DMS79 treated with DMSO at 0.1 percent for 48 hours (cell line): ENCODE results near the gene RPTOR.
"Not testable (repeated sequence)": the region's sequence is repeated elsewhere in the genome, so short reads cannot be mapped to it uniquely, and the experiment has no call there.

ENCODE experiments used
- DNase-seq: peaks from one replicate; lab custom pipeline; 2025; lab: John Stamatoyannopoulos, UW

The RPTOR gene, protein sequence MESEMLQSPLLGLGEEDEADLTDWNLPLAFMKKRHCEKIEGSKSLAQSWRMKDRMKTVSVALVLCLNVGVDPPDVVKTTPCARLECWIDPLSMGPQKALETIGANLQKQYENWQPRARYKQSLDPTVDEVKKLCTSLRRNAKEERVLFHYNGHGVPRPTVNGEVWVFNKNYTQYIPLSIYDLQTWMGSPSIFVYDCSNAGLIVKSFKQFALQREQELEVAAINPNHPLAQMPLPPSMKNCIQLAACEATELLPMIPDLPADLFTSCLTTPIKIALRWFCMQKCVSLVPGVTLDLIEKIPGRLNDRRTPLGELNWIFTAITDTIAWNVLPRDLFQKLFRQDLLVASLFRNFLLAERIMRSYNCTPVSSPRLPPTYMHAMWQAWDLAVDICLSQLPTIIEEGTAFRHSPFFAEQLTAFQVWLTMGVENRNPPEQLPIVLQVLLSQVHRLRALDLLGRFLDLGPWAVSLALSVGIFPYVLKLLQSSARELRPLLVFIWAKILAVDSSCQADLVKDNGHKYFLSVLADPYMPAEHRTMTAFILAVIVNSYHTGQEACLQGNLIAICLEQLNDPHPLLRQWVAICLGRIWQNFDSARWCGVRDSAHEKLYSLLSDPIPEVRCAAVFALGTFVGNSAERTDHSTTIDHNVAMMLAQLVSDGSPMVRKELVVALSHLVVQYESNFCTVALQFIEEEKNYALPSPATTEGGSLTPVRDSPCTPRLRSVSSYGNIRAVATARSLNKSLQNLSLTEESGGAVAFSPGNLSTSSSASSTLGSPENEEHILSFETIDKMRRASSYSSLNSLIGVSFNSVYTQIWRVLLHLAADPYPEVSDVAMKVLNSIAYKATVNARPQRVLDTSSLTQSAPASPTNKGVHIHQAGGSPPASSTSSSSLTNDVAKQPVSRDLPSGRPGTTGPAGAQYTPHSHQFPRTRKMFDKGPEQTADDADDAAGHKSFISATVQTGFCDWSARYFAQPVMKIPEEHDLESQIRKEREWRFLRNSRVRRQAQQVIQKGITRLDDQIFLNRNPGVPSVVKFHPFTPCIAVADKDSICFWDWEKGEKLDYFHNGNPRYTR (N-terminal part only)

DNA sequence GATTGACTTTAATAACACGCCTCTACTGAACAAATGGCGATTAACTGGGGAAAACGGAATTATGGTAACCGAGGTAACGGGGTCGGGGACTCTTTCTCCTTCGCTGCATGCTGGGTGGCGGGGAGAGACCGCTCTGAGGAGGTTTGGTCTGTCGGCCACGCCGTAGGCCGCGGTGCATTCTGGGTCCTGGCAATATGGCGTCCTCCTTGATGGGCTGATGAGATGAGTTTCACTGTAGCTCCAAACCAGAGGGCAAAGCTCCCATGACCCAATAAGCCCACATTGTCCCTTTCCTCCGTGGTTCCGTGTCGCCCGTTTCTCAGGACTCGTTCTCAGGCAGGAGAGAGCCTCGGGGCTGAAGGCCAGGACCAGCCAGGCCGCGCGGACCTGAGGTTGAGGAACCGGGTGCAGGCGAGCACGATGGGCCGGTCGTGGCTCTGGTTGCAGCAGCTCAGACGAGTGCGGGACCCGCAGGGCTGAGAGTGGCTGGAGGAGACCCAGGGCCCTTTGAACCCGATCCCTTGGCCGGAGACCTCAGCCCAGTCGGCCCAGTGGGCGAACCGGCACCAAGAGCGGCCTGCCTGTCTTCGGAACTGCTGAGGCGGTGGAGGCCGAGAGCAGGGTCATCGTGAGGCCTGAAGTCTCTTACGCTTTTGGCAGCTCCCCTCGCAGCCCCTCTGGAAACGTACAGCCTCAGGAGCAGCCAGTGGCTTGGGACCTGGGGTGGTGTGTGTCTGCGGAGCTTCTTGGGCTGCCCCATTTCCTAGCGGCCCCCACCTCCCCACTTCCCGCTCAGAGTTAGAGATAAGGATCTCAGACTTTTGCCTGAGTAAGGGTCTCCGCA lies at the start of gene RPTOR:
Gene RPTOR, plus strand, starts transcription at position 184 of the 844 bp plus-strand sequence. CDS start 792 bp downstream, outside the sequence.
- peak; percentile 45 for DNase-seq

DNA sequence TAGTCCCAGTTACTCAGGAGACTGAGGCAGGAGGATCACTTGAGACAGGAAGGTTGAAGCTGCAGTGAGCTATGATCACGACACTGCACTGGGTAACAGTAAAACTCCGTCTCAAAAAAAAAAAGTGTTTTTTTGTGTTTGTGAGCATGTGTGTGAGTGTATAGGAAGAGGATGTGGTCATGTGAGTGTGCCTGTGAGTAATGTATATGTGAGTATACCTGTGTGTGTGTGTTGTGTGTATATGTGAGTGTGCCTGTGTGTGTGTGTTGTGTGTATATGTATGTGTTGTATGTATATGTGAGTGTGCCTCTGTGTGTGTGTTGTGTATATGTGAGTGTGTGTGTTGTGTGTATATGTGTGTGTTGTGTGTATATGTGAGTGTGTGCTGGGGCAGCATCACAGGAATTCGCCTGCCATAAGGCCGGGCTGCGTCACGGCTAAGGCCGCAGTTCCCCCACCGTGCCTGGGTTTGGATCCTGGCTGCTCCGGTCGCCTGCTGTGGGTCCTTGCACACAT lies 46.9 kb upstream of the RPTOR start:
- no peak for DNase-seq

DNA sequence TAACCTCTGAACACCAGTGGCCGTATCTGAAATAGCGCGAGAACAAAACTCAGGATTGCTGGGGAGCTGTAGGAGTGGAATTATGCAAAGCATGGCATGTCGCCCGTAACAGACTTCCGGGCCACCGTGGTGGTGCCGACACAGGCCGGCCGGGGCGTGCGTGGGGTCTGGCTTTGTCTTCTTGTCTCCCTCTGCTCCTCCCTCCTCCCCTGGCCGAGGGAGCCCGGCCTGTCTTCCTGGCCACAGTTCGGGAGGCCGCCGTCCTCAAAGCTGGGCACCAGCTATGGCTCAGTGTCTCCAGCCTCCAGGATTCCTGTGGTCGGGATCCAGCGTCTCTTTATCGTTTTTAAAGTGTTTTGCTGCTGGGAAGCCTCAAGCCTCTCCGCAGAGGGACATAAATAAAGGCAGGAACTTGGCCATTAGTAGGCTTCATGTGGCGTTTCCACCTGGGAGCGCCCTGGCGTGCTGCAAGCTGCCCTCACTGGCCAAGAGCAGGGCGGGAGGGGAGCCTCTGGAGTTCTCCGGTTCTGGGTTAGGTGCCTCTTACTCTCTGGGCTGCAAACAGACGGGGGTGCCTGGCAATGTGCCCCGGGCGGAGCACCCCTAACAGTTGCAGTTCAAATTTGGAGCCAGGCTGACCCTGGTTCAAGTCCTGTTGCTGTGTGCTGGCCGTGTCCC lies 46.3 kb upstream of the RPTOR start:
- no peak for DNase-seq

DNA sequence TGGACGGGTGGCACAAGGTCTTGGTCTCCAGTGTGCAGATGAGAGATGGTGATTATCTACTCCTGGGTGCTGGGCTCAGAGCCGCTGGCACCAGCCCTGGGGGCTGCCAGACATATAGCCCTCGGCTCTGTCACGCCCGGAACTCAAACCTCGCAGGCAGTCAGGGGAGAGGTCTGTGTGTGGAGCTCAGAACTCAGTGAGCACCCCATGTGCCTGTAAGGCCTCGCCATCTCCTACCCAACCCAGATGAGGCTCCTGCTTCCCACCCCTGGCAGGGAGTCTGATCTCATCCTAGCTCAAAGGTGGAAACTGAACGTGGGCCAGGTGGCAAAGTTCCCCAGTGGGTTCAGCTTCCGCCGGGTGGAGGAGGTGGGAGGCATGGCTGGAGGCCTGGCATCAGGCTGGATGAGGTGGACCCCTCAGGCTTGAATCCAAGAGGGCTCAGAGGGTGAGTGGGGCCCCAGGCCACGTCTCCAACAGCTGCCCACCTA lies 45.7 kb upstream of the RPTOR start:
- no peak for DNase-seq

DNA sequence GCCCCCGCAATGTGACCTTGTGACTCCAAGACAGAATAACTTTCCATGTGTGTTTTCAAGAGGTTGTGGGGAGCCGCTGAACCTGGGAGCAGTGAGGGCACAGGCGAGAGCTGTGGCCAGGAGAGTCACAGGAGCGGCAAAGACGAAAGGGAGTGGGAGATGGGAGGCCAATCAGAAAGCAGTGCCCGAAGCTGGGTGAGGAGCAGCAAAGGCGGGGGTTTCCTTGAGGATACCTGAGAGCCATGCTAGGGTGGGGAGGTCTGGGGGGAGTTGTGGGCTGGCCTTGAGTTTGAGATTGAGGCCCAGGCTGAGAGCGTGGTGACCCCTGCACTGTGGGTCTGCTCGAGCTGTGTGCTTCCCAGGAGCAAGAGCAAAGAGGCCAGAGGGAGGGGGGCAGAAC lies 45.1 kb upstream of the RPTOR start:
- DNase-seq: no peak

DNA sequence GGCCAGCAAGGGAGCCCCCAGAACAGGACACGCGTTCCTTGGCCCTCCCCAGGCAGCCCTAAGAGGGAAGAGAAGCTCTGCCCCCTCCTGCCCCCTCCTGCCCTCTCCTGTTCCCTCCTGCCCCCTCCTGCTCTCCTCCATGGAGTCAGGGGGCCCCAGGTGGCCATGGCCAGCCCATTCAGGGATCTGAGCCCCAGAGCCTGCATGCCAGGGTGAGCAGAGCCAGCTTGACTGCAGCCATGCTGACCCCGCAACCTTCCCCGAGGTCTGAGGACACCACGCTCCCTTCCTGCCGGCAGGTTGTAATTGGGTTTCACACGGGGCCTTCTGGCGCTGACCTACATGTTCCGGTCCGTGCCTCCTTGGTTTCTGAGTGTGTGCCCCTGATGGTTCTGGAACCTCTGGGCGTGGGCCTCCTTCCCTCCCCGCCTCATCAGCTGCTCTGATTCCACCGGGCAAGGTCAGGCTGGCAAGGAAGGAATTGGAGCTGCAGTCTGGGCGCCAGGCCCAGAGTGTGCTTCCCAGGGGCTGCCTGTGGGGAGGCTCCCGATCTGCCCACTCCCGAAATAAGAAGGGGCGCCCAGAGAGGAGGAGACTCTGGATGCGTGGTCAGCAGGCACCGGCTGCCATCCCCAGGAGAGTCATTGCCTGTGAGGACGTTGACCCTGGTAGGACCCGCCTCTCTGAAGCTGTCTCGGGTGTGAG lies 44.5 kb upstream of the RPTOR start:
- no peak for DNase-seq

DNA sequence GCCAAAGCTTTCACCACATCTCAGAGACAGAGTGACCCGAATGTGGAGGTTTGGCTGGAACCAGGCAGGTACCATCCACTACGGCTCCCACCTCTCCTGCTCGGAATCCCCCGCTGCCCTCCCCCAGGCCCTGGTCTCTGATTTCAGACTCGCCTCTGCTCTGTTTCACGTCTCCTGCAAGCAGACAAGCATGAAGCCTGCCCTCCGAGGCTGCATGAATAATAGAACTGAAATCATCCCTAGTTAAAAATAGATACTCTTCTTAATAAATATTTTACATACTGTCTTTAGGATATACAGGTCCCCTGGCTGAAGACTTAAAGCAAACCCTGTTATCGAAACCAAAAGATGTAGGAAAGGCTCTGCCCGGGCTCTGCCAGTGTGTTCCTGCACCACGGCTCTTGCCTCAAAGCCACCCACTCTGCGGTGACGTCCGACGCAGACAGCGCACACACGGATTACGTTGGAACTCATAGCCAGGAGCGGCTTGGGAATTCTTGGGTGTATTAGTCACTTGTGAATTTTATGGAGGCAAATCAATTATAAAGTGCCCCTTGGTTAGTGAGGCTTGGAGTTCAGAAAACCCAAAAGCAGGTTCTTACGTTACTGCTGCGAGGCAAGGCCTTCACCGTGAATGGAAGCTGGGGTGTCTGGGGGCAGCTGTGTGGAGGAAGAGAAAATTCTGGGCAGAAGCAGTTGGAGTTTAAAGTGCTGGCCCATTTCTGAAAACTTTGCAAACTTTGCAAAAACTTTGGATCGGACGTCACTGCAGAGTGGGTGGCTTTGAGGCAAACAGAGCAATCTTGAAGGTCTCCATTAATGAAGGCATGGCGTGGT lies 42.7 kb upstream of the RPTOR start:
- DNase-seq: peak; percentile 50

DNA sequence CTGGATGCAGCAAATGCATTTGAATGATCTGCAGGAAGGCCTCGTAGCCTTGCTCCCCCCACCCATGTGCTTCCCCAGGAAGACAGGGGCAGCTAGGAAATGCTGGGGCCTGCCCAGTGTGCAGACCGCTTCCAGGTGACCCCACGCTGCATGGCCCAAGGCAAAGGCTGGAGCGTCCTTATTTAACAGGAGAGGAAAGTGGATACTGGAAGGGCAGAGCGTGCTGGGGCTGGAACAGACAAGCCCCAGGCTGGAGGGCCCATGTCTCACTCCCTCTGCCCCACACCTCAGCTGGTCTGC lies 42.1 kb upstream of the RPTOR start:
- no peak for DNase-seq

DNA sequence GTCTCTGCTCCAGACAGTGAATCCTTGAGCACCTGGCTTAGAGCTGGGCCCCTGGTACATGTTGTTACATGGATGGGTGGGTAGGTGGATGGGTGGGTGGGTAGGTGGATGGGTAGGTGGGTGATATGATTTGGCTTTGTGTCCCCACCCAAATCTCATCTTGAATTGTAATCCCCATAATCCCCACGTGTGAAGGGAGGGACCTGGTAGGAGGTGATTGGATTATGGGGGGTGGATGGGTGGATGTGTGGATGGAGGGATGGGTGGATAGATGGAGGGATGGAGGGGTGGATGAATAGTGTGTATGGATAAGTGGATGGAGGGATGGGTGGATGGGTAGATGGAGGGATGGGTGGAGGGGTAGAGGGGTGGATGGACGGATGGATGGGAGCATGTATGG lies 41.6 kb upstream of the RPTOR start:
- DNase-seq: no peak

DNA sequence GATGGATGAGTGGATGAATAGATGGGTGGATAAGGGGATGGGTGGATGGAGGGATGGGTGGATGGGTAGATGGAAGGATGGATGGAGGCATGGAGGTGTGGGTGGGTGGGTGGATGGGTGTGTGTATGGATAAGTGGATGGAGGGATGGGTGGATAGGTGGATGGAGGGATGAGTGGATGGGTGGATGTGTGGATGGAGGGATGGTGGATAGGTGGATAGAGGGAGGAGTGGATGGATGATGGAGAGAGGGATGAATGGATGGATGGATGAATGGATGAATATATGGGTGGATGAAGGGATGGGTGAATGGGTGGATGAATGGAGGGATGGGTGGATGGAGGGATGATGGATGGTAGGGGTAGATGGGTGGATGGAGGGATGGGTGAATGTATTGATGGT lies 40.7 kb upstream of the RPTOR start:
- no peak for DNase-seq

DNA sequence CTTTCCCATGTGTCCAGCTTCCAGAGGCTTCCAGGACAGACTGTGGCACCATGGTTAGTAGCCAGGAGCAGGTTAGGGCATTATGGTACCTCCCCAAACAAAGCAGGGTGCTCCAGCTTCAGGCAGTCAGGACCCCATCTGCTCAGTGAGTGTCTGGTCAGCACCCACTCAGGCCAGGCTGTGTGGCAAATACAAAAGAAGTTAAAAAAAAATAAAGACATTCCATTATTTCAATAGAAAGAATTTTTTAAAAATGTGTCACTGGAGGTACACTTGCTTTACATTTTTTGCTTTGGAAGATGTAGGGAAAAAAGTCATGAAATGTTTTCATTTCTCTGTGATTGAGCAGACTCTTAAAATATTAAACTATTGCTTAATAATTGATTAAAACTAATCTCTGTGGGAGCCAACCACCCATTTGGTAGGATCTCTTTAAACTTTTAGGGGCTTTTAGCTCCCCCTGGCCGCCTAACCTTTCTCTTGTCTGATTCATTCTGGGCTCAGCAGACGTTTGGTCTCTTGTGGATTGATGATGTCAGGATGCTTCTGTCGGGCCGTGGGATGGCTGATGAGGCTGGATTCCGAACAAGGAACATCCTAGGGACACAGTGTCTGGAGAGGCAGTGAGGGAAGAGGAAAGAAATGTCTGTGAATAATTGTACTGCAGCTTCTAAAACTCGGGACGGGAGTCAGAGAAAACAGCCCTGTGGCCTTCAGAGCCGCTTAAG lies 39.8 kb upstream of the RPTOR start:
- no peak for DNase-seq

DNA sequence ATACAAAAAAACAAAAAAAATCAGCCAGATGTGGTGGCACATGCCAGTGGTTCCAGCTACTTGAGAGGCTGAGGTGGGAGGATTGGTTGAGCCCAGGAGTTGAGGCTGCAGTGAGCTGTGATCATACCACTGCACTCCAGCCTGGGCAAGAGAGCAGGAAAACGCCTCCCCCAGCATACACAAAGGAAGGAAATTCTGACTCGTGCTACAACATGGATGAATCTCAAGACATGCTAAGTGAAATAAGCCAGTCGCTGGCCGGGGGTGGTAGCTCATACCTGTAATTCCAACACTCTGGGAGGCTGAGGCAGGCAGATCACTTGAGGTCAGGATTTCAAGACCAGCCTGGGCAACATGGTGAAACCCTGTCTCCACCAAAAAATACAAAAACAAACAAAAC lies 37.5 kb upstream of the RPTOR start:
- not testable (repeated sequence) for DNase-seq

DNA sequence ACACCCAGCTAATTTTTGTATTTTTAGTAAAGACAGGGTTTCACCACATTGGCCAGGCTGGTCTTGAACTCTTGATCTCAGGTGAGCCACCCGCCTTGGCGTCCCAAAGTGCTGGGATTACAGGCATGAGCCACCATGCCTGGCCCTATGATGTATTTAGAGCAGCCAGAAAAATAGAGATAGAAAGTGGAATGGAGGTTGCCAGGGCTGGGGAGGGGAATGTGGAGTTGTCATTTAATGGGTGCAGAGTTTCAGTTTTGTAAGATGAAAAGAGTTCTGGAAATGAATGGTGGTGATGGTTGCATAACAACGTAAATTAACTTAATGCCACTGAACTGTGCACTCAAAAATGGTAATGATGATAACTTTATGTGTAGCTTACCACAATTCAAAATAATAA lies 36.7 kb upstream of the RPTOR start:
- no peak for DNase-seq

DNA sequence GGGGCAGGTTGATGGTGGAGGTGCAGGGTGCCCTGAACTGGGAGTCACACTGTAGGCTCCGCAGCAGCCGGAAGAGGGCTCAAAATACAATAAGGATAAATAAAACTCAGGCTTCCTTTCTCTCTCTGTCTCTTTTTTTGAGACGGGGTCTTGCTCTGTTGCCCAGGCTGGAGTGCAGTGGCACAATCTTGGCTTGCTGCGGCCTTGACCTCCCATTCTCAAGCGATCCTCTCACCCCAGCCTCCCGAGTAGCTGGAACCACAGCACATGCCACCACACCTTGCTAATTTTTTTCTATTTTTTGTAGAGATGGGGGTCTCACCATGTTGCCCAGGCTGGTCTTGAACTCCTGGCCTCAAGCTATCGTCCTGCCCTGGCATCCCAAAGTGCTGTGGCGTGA lies 35.3 kb upstream of the RPTOR start:
- DNase-seq: no peak

DNA sequence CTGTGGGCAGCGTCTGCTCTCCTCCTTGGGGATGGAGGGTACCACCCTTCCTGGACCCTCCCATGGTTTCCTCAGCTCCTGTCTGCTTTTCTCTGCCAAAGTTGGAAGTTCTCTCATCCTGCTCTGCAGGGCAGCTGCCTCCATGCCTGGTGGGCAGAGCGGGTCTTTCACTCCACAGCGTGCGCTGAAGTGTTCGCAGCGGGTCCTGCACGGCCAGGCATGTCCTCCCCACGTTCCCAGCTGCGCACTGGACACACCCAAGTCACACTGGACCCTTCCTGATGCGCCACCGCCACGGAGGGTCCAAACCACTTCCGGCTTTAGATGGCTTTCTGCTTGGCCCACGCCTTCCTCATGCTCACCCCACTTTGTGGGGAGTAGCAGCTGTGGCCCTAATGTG lies 34.5 kb upstream of the RPTOR start:
- no peak for DNase-seq

DNA sequence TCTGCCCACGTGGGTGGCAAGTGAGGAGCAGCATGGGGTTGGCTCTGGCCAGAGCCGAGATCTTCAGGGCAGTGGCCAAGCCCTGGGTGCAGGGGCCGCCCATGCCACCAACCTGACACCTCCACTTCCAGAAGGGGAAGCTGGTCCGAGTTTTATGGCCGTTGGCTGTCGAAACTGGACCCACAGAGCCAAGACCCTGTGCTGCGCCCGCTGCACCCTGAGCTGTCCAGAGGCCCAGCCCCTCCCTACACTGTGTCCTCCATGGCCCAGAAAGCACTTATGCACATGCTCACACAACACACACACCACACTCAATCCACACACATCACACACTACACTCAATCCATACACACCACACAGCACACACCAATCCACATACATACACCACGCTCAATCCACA lies 33.9 kb upstream of the RPTOR start:
- no peak for DNase-seq

DNA sequence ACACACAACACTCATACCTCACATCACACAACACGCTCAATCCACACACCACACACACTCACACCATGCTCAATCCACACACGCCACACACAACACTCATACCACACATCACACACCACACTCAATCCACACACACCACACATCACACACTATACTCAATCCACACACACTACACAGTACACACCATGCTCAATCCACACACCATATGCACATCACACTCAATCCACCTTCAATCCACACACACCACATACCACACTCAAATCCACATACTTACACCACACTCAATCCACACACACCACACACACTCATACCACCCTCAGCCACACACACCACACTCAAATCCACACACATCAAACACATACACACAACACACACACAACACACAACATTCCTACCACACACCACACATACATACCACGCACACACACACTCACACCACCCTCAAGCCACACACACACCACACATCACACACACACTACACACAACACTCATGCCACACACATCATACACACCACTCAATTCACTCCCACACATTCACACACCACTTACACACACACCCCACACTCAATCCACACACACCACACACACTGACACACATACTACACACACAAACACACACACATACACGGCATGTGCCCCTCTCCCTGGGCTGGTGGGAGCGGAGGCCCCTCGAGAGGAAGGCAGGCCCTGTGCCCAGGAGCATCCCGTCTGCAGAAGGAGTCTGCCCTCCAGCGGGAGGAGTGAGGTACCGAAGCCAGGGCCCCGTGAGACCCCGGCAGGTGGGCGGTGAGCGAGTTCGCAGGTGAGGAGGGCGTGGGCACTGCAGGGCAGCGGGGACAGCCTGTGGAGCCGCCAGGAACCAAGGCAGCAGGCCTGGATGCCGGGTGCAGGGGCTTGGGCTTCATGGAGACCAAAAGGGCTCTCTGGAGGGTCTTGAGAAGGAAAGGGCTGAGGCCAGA lies 33.1 kb upstream of the RPTOR start:
- DNase-seq: no peak

DNA sequence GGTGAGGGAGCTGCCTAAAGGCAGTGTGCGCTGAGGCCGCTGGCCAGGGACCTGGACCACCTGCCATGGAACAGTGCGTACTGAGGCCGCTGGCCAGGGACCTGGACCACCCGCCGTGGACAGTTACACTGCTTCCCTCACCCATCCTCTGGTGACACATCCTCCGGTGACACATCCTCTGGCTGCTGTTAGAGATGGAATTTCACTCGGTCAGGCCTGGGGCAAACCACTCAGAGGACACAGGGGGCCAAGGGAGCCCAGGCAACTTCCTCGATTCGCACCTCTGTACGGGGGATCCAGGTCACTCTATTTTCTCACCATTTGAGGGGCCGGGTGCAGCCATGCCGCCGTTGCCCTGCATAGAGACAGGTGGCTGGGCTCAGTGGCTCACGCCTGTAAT lies 32.4 kb upstream of the RPTOR start:
- no peak for DNase-seq
